Endothelial cell of umbilical vein (primary cell): Measurements from ENCODE around the gene C16orf86. TPM values are rescaled to one million over a fixed set of nuclear protein-coding genes. Genes with fewer than 3 reads are reported as not detected.

Experiments used
- BruUV-seq: library from RNA; stranded (reverse); fragments of 400-500 nt; replicated peaks from 2 replicates; lab custom pipeline; 2021; lab: Mats Ljungman, UMichigan
- CTCF ChIA-PET: fragments of 300-600, 350-600 bp; sonication (Branson Sonifier 250); formaldehyde crosslinking; loops from one replicate; lab custom pipeline; 2021; ENCODE audit warnings: antibody characterized with exemption, inconsistent platforms; lab: Charles Lee
- POLR2A ChIA-PET: fragments of 300-600, 350-600 bp; sonication (Branson Sonifier 250); formaldehyde crosslinking; loops from one replicate; lab custom pipeline; 2021; ENCODE audit warnings: antibody characterized with exemption, inconsistent platforms; lab: Charles Lee
- DNase-seq: peaks from one replicate; pipeline ENCODE4 v3.0.0-alpha.2; 2011; ENCODE audit warnings: low read depth, low spot score
- FAIRE-seq: peaks from 2 replicates; lab custom pipeline; 2011; peaks lifted over from hg19 to GRCh38; lab: Jason Lieb, UNC
- H2AFZ ChIP-seq: 2 replicates; pipeline ENCODE4 v1.6.0; 2012; ENCODE audit warnings: low read depth, low read length, control low read depth, inconsistent platforms
- H3K27ac ChIP-seq: 2 replicates; pipeline ENCODE4 v1.5.1; 2011; ENCODE audit warnings: low read depth, mild to moderate bottlenecking, control low read depth, low read length, moderate library complexity; ENCODE audit not compliant: insufficient read depth
- H3K27me3 ChIP-seq, 2 experiments: 2 replicates each; pipeline versions ENCODE4 v1.6.0 to v1.6.1; 2011; ENCODE audit warnings: low read length in 2 of 2, mixed read lengths in 1 of 2; ENCODE audit not compliant: control insufficient read depth in 2 of 2, insufficient read depth in 2 of 2
- H3K36me3 ChIP-seq, 2 experiments: 2 replicates in 1 of 2; 3 replicates in 1 of 2; pipeline ENCODE4 v1.5.1; 2011; ENCODE audit warnings: low read length in 2 of 2, mild to moderate bottlenecking in 1 of 2, moderate library complexity in 1 of 2; ENCODE audit not compliant: control insufficient read depth in 2 of 2, insufficient read depth in 2 of 2; ENCODE audit errors: extremely low read depth in 1 of 2
- H3K4me1 ChIP-seq: 3 replicates; pipeline ENCODE4 v1.5.1; 2011; ENCODE audit warnings: mild to moderate bottlenecking, low read length; ENCODE audit not compliant: control insufficient read depth, insufficient read depth; ENCODE audit errors: extremely low read depth
- H3K4me2 ChIP-seq: 2 replicates; pipeline ENCODE4 v1.6.1; 2011; ENCODE audit warnings: low read length, control low read depth, mixed read lengths; ENCODE audit not compliant: insufficient read depth
- H3K4me3 ChIP-seq, 3 experiments: fragments of 200-600 bp in 1 of 3; sonication (generic), shearing (Covaris generic) in 1 of 3; replicated peaks in 1 of 3; 2 replicates each; pipeline ENCODE4 v1.5.1; 2011 to 2016; ENCODE audit warnings: control low read depth in 3 of 3, low read length in 3 of 3, mild to moderate bottlenecking in 2 of 3, inconsistent platforms in 1 of 3, low read depth in 1 of 3, moderate library complexity in 1 of 3; ENCODE audit not compliant: insufficient read depth in 1 of 3
- H3K79me2 ChIP-seq: 2 replicates; pipeline ENCODE4 v1.6.0; 2012; ENCODE audit warnings: low read length, inconsistent platforms; ENCODE audit not compliant: control insufficient read depth, insufficient read depth
- H3K9ac ChIP-seq: replicated peaks from 2 replicates; pipeline ENCODE3; 2011; ENCODE audit warnings: low read length, control low read depth; ENCODE audit not compliant: insufficient read depth; ENCODE audit errors: extremely low read depth
- H3K9me1 ChIP-seq: replicated peaks from 3 replicates; pipeline ENCODE4 v1.6.0; 2011; ENCODE audit warnings: mild to moderate bottlenecking, low read length; ENCODE audit not compliant: control insufficient read depth, insufficient read depth; ENCODE audit errors: extremely low read depth
- H3K9me3 ChIP-seq: replicated peaks from 2 replicates; pipeline ENCODE4 v1.5.1; 2012; ENCODE audit warnings: low read length, inconsistent platforms; ENCODE audit not compliant: control insufficient read depth, insufficient read depth
- H4K20me1 ChIP-seq: replicated peaks from 2 replicates; pipeline ENCODE3; 2011; ENCODE audit warnings: mild to moderate bottlenecking, low read length; ENCODE audit not compliant: control insufficient read depth, insufficient read depth; ENCODE audit errors: extremely low read depth
- EZH2 ChIP-seq: IDR thresholded peaks from 2 replicates; pipeline ENCODE4 v1.6.1; 2012; ENCODE audit warnings: borderline replicate concordance, low read depth, mild to moderate bottlenecking, moderate library complexity, low read length, inconsistent platforms; ENCODE audit not compliant: severe bottlenecking
- FOS ChIP-seq: IDR thresholded peaks from 2 replicates; pipeline ENCODE4 v1.6.1; 2011; ENCODE audit warnings: mild to moderate bottlenecking, low read length, moderate library complexity, borderline replicate concordance; ENCODE audit not compliant: insufficient read depth
- GATA2 ChIP-seq: IDR thresholded peaks from 2 replicates; pipeline ENCODE4 v1.7.0; 2011; ENCODE audit warnings: low read depth, mild to moderate bottlenecking, moderate library complexity, mixed read lengths, low read length; ENCODE audit not compliant: insufficient read length, insufficient read depth
- JUN ChIP-seq: IDR thresholded peaks from 2 replicates; pipeline ENCODE4 v1.6.1; 2011; ENCODE audit warnings: borderline replicate concordance, low read depth; ENCODE audit not compliant: insufficient read length, insufficient read depth
- MYC ChIP-seq: IDR thresholded peaks from one replicate; pipeline ENCODE4 v1.6.1; 2011; ENCODE audit warnings: mild to moderate bottlenecking, low read depth, low read length
- POLR2A ChIP-seq: IDR thresholded peaks from 2 replicates; pipeline ENCODE4 v1.6.1; 2012; ENCODE audit warnings: low read depth, mild to moderate bottlenecking, control low read depth, low read length
- dilution Hi-C: fragments of 300-500 bp; cut with MboI; formaldehyde crosslinking; loops from one replicate; pipeline ENCODE4 v1.15.0; 2019; ENCODE audit warnings: low sequenced_read_pairs; ENCODE audit not compliant: extremely low pct_ligation_motif_present
- intact Hi-C: fragments of 100-400 bp; cut with micrococcal nuclease; formaldehyde crosslinking; loops from one replicate; pipeline ENCODE4 v1.10.0; 2022
- polyA plus RNA-seq, 4 experiments: library from polyadenylated mRNA; depleted of rRNA in 3 of 4; stranded (reverse) in 3 of 4; unstranded in 1 of 4; fragments of >200 nt; gene quantifications; 2 replicates each; pipeline versions ENCODE4 v1.2.1 to v1.2.3, GENCODE V29; 2011 to 2012; ENCODE audit warnings: missing spikeins in 1 of 4
- total RNA-seq: library from RNA; stranded (reverse); gene quantifications from 2 replicates; pipeline ENCODE4 v1.2.3, GENCODE V29; 2021
- TF ChIP-seq, protein P1 (sequence below), 2 donors: IDR thresholded peaks; 1 replicate in 1 of 2; 2 replicates in 1 of 2; pipeline ENCODE4 v1.5.1; 2011; ENCODE audit warnings: low read length in 2 of 2, mild to moderate bottlenecking in 2 of 2, moderate library complexity in 2 of 2, control low read depth in 1 of 2, inconsistent platforms in 1 of 2, low read depth in 1 of 2; ENCODE audit not compliant: insufficient read depth in 1 of 2; ENCODE audit errors: extremely low read depth in 1 of 2
- TF ChIP-seq, protein P2 (sequence below): IDR thresholded peaks from 2 replicates; pipeline ENCODE4 v1.6.1; 2011; ENCODE audit not compliant: insufficient read depth, insufficient read length

C16orf86 gene
- total and polyA plus RNA-seq, 2 donors (not counting 3 experiments of a cell fraction or from before 2014, with no cell fraction given), result 0.62 to 0.98 TPM

GRCh38 chr16:67657751-67658518, 8.7 kb upstream of the C16orf86 start:
- dilution Hi-C loops, result no loop called here

More at GRCh38 chr16:67657751-67658518, 8.7 kb upstream of the C16orf86 start:
- Histone ChIP-seq H3K4me2 (no peak overlapping the region), H3K36me3 (peaks cover 0 to 4% of the 10 kb centered on the region in 2 experiments), H3K9ac (no peak overlapping the region), H3K9me1 (no peaks in the 10 kb centered on the region), H3K4me1 (peaks cover 14% of the 10 kb centered on the region), H3K79me2 (no peaks in the 10 kb centered on the region), H3K9me3 (no peaks in the 10 kb centered on the region), H3K4me3 (no peak overlapping the region), H3K27ac (no peak overlapping the region), H2AFZ (no peak overlapping the region), H3K27me3 (peaks cover 6 to 11% of the 10 kb centered on the region in 2 experiments), H4K20me1 (no peaks in the 10 kb centered on the region)
- DNase-seq, result no peak
- TF ChIP-seq, protein P1, sequence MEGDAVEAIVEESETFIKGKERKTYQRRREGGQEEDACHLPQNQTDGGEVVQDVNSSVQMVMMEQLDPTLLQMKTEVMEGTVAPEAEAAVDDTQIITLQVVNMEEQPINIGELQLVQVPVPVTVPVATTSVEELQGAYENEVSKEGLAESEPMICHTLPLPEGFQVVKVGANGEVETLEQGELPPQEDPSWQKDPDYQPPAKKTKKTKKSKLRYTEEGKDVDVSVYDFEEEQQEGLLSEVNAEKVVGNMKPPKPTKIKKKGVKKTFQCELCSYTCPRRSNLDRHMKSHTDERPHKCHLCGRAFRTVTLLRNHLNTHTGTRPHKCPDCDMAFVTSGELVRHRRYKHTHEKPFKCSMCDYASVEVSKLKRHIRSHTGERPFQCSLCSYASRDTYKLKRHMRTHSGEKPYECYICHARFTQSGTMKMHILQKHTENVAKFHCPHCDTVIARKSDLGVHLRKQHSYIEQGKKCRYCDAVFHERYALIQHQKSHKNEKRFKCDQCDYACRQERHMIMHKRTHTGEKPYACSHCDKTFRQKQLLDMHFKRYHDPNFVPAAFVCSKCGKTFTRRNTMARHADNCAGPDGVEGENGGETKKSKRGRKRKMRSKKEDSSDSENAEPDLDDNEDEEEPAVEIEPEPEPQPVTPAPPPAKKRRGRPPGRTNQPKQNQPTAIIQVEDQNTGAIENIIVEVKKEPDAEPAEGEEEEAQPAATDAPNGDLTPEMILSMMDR (IDR thresholded peaks at IDR 0.05; ENCODE audit: extremely low read depth in 1 of 2, insufficient read depth in 1 of 2, low read depth in 1 of 2, low read length in 2 of 2), result no peak
- no peak for TF ChIP-seq JUN
- no peak for TF ChIP-seq MYC
- no peak for TF ChIP-seq EZH2
- TF ChIP-seq POLR2A, result no peak
- TF ChIP-seq GATA2, result no peak
- no peak for TF ChIP-seq FOS
- TF ChIP-seq, protein P2, sequence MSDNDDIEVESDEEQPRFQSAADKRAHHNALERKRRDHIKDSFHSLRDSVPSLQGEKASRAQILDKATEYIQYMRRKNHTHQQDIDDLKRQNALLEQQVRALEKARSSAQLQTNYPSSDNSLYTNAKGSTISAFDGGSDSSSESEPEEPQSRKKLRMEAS, result no peak
- ChIA-PET POLR2A (no interaction called here), CTCF (interaction anchor here (0.8 to 2.3 kb wide), 3 partner anchors 10 to 137 kb away, joined by 3 to 11 read pairs (median 5); partner anchors contain the start of gene CARMIL2)
- FAIRE-seq, result no peak
- intact Hi-C loops, result no loop called here
- no TSS peak for BruUV-seq
